HL-60 (cell line): ENCODE data around the gene UBE2E2.

Experiments used
- CTCF ChIP-seq: IDR thresholded peaks from one replicate; pipeline ENCODE4 v1.5.1; 2011; ENCODE audit warnings: low read length, control low read depth, inconsistent platforms; ENCODE audit not compliant: insufficient read depth
- GABPA ChIP-seq: IDR thresholded peaks from 2 replicates; pipeline ENCODE4 v1.6.1; 2012; ENCODE audit warnings: low read depth
- POLR2AphosphoS5 ChIP-seq: IDR thresholded peaks from 2 replicates; pipeline ENCODE4 v1.6.1; 2012; ENCODE audit warnings: low read depth
- REST ChIP-seq: IDR thresholded peaks from 2 replicates; pipeline ENCODE4 v1.6.1; 2012; ENCODE audit warnings: low read depth; ENCODE audit not compliant: insufficient replicate concordance
- SPI1 ChIP-seq: IDR thresholded peaks from 2 replicates; pipeline ENCODE4 v1.6.1; 2012; ENCODE audit warnings: low read depth, mild to moderate bottlenecking, borderline replicate concordance

GRCh38 chr3:23567917-23568316 lies 364.8 kb downstream of the UBE2E2 start:
- TF ChIP-seq CTCF (no peak), POLR2AphosphoS5 (no peak), GABPA (no peak), REST (no peak), SPI1 (no peak)
